Measurements from ENCODE around the gene SPDYE6.
"Not testable (repeated sequence)": the region's sequence is repeated elsewhere in the genome, so short reads cannot be mapped to it uniquely, and the experiment has no call there.

The SPDYE6 gene, protein sequence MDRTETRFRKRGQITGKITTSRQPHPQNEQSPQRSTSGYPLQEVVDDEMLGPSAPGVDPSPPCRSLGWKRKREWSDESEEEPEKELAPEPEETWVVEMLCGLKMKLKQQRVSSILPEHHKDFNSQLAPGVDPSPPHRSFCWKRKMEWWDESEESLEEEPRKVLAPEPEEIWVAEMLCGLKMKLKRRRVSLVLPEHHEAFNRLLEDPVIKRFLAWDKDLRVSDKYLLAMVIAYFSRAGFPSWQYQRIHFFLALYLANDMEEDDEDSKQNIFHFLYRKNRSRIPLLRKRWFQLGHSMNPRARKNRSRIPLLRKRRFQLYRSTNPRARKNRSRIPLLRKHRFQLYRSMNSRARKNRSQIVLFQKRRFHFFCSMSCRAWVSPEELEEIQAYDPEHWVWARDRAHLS

DNA sequence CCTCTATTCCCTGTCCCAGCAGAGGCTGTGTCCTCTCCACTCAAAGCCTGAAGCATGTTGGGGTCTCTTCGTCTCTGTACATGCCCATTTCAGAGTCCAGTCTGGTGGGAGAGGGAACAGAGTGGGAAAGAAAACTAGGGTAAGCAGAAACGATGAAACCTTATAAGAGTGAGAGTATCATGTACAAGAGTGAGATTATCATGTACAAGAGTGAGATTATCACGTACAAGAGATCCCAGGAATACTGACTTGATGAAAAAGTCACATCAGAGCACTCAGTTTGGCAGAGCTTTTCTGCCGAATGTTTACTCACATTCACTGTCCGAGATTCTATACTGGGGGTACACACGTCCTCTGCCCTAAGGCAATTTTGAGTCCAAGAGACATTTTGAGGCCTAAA is at the start of gene SPDYE6:
TSS of gene SPDYE6 (minus strand) at position 101 of the 400 bp plus-strand sequence. CDS start 421 bp downstream, outside the sequence.
- DNase-seq (ENCODE audit: low read depth) = not testable (repeated sequence)

DNA sequence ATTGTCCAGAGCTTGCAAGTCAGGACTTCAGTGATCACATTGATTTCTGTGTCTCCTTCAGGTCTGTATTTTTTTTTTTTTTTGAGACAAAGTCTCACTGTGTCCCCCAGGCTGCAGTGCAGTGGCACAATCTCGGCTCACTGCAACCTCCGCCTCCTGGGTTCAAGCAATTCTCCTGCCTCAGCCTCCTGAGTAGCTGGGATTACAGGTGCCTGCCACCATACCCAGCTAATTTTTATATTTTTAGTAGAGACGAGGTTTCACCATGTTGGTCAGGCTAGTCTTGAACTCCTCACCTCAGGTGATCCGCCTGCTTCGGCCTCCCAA is 48.6 kb upstream of the SPDYE6 start:
- not testable (repeated sequence) for DNase-seq (ENCODE audit: low read depth)

DNA sequence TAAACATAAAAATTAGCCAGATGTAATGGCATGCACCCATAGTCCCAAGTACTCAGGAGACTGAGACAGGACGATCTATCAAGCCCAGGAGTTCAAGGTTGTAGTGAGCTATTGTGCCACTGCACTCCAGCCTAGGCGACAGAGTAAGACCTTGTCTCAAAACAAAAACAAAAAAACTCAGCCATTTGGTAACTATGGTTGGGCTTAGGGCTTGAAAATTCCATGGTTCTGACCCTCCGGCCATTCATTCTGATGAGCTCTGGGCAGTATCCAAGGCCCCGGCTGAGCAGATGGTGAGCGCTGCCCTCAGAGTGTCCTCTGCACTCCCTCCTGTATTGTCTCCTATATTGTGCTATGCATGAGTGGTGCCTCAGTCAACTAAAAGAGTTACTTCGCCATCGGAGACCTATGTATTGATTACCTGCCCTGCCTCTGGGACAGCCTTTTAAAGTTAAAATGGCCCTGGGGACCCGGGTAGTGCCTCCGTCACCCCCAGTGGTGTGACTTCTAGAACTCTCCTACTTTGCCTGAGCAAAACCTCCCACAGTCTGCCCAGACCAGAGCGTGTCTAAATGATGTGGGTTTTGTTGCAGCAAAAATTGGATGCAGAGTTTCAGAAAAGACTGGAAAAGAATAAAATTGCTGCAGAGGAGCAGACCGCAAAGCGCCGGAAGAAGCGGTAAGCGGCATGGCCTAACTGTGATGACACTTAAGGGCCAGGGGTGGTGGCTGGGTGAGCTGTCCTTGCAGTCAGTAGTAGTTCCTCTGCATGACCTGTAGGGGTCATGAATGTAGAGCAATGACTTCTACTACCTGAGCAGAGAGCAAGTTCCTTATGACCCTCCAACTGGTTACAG is 48.0 kb upstream of the SPDYE6 start:
- no peak for DNase-seq (ENCODE audit: low read depth)

DNA sequence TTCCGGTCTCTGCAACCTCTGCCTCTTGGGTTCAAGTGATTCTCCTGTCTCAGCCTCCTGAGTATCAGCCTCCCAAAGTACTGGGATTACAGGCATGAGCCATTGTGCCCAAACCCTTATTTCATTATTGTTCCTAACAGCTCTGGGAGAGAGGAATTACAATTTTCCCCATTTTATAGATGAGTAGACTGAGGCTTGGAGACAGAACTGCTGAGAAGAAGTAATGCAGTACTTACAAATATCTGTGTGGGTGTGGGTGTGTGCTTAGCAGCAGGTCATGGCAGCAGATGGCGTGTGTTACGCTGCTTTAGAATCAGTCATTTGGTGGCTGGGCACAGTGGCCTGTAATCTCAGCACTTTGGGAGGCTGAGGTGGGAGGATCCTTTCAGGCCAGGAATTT is 47.3 kb upstream of the SPDYE6 start:
- DNase-seq (ENCODE audit: low read depth) = no peak

DNA sequence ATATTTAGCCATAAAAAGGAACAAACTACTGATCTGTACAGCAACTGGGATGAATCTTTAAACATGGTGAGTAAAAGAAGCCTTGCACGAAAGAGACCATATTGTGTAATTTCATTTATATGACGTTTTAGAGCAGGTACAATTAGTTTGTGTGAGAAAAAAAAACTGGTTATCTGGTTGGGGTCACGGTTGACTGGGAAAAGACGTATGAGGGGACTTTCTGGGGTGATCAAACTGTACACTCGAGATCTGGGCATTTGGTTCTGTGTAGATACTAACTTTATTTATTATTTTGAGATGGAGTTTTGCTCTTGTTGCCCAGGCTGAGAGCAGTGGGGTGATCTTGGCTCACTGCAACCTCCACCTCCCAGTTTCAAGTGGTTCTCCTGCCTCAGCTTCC is 44.1 kb upstream of the SPDYE6 start:
- DNase-seq (ENCODE audit: low read depth) = no peak

GRCh38 chr7:102398543-102398942 is 42.3 kb upstream of the SPDYE6 start:
- DNase-seq (ENCODE audit: low read depth) = no peak

GRCh38 chr7:102396710-102397019 is 40.4 kb upstream of the SPDYE6 start:
- DNase-seq (ENCODE audit: low read depth) = no peak

DNA sequence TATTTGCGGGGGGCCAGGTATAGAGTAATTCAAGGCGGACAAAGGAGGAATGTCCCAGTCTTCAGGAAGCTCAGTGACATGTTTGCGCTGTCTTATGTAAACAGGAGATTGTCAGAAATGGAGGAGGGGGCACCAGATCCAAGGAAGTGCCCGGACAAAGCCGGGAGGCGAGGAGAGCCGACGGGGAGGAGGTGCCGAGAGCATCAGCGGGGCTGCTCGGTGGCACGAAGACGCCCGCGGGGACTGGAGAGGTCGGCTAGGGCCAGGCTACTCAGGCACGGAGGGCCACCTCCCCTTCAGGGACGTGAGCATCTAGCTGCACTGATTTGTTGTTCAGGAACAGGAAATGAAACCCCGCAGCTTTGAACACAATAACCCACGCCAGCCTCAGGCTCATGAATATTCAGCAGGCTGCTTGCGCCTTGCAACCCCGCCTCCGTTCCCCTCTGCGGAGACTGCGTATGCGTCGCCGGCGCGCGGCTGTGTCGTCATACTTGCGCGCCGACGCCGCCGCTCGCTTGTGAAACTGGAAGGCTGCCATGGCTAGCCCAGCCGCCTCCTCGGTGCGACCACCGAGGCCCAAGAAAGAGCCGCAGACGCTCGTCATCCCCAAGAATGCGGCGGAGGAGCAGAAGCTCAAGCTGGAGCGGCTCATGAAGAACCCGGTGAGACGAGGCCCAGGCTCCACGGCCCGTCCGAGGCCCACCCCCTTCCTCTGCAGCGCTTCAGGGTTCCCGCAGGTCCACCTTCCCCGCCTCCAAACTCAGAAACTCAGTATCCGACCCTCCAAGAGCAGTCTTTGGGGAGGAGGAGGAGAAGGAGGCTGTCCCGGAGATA is 39.8 kb upstream of the SPDYE6 start, which contains the start of gene PRKRIP1:
TSS of gene PRKRIP1 (plus strand) at position 491 of the 837 bp plus-strand sequence. CDS start at position 540, 49 bp downstream.
- DNase-seq (ENCODE audit: low read depth) = peak; percentile 68

DNA sequence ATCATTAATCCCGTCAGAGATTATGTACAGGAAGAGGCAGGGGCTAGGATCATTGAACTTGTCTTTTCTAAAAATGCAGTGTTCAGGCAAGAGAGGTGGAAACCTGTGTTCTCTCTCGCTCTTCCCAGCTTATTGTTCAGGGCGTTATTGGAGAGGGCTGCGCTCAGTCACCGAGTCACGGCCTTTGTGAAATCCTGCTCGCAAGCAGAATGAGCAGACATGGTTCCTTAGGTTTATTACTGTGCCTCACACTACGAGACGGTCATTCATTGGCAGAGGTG is 39.3 kb upstream of the SPDYE6 start:
- no peak for DNase-seq (ENCODE audit: low read depth)

DNA sequence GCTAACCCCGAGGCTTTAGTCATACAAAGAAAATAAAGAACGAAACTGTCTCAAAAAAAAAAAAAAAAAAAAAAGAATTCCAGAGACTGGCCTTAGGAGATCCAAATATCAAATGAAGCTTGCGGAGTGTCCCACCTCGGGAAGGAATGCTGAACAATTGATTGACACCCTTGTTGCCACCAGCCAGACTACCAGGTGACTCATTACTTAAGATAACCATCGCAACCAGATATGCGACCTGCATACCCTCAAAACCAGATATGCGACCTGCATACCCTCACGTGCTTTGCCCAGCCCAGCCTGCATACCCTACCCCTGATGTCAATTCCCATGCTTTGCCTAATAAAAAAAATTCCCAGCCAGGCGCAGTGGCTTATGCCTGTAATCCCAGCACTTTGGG is 37.2 kb upstream of the SPDYE6 start:
- DNase-seq (ENCODE audit: low read depth) = no peak

GRCh38 chr7:102392330-102392729 is 36.1 kb upstream of the SPDYE6 start:
- DNase-seq (ENCODE audit: low read depth) = no peak

DNA sequence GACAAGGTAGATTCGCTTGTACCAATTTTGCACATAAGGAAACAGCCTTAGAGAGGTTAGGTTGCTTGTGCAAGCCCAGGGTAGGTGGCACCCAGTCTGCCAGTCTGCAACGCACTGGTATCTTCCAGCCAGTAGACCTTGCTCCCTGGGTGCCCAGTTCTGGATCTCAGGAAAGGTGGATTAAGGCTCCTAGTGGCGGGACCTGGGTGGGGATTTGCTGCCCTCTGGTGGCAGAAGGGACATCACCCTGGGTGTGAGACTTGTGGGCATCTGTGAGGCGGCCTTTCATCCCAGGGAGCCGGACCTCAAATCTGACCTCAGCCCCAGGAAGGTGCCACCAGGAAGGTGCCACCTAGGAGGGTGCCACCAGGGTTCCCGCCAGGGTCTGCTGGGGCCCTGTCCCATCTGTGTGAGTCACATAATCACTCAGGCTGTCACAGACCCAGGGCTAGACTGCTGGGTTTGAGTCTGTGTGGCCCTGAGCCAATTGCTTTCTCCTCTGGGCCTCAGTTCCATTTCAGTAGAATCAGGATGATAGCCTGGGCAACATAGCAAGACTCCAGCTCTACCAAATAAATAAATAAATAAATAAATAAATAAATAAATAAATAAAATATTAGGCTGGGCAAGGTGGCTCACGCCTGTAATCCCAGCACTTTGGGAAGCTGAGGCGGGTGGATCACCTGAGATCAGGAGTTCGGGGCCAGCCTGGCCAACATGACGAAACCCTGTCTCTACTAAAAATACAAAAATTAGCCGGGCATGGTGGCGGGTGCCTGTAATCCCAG is 34.6 kb upstream of the SPDYE6 start:
- DNase-seq (ENCODE audit: low read depth) = peak; percentile 48

DNA sequence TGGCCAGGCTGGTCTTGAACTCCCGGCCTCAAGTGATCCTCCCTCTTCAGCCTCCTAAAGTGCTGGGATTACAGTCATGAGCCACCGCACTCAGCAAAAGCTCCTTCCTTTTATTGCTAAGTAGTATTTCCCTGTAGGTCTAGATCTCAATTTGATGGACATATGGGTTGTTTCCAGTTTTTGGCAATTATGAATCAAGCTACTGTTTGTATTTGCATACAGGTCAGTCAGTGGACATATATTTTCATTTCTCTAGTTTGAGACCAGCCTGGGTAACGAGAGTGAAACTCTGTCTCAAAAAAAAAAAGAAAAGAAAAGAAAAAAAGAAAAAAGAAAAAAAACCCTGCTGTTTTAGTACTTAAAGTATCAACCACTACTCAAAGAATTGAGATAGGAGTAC is 33.6 kb upstream of the SPDYE6 start:
- DNase-seq (ENCODE audit: low read depth) = no peak

- no peak for DNase-seq (ENCODE audit: low read depth)
Observed at GRCh38 chr7:102387064-102387463, 30.8 kb upstream of the SPDYE6 start.

DNA sequence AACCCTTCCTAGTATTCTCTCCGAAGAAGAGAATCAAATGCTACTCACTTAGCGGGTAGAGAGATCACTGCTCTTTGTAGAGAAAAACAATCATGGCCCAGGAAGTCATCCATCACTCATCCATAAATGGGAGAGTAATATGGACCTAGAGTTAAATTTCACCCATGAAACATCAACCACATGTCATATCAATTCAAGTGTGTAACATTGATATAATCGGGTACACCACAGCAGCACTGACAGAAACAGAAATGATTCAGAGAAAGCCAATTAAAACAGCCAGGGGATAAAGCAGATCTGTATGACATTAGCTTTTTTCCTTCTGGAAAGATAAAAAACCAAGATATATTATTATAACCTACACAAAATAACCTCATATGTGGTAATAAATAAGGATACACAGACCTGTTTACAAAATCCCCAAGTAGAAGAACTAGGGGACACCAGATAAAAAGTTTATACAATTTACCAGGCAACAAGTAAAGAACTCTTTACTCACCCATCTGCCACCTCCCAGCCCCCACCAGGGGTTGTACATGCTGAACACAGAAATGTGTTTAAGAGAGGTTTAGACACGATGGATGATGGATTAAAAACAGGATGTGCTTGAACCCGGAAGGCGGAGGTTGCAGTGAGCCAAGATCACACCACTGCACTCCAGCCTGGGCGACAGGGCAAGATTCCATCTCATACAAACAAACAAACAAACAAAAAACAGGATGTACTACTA is 25.6 kb upstream of the SPDYE6 start:
- not testable (repeated sequence) for DNase-seq (ENCODE audit: low read depth)

GRCh38 chr7:102380837-102381236 is 24.6 kb upstream of the SPDYE6 start:
- not testable (repeated sequence) for DNase-seq (ENCODE audit: low read depth)

- DNase-seq (ENCODE audit: low read depth) = no peak
Observed at GRCh38 chr7:102376964-102377466, 20.8 kb upstream of the SPDYE6 start.

DNA sequence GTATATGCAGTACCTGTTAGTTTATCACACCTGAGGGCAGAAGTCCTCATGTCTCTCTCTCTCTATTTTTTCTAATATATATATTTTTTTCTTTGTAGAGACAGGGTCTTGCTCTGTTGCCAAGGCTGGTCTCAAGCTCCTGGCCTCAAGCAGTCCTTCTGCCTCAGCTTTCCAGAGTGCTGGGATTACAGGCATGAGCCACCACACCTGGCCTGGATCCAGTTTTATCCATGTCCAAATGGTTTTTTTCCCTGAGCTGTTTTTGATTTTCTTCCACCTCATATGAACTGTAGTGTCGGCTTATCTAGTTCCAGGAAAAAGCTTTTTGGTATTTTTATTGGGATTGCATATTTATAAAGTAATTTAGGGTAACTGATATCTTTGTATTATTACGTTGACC is 16.6 kb upstream of the SPDYE6 start:
- not testable (repeated sequence) for DNase-seq (ENCODE audit: low read depth)

- not testable (repeated sequence) for DNase-seq (ENCODE audit: low read depth)
Observed at GRCh38 chr7:102370038-102370437, 13.8 kb upstream of the SPDYE6 start.

DNA sequence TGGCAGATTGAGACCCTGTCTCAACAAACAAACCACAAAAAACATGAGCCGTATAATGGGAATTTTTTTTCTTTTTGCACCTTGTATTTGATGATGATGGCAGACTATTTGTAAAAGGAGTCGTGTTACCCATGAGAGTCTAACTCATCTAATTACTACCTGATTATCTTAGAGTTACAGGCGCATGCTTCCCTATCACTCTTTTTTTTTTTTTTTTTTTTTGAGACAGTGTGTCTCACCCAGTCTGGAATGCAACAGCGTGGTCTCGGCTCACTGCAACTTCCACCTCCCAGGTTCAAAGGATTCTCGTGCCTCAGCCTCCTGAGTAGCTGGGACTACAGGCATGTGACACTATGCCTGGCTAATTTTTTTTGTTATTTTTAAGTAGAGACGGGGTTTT is 9.1 kb upstream of the SPDYE6 start:
- not testable (repeated sequence) for DNase-seq (ENCODE audit: low read depth)

DNA sequence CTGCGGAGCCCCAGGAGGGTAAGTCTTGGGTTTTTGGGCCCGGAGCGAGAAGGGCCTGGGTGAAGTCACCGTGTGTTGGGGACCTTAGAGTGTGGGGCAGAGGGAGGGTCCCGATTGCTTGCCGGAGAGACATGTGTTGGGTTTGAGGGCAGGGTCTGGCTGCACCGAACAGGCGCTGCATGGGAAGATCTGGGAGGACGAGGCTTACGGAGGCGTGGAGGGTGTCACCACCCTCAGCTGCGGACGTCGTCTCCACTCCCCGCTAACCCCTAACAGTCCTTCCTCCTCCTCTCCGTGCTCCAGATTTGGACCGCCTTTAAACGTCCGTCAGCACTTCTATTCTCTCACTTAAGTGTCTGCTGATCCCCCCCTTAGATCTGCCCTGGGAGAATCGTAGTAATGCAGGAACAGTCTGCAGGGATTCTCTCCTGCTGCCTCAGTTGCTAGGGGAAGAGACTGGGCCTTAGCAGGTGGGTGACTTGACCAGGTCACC is 8.2 kb upstream of the SPDYE6 start:
- not testable (repeated sequence) for DNase-seq (ENCODE audit: low read depth)

Measured in stimulated activated CD8-positive, alpha-beta memory T cell treated with anti-CD3 and anti-CD28 coated beads, Interleukin-12 subunit alpha, Interleukin-12 subunit beta, amount 100 ng/mL, for 1 hour (primary cell).